GM12878 (cell line): ENCODE measurements around the gene FGR.

Experiments
- CEBPB ChIP-seq, 2 experiments: fragments of 150-350 bp in 1 of 2; IDR thresholded peaks; 2 replicates each; pipeline ENCODE4 v1.6.1; 2012 to 2014; ENCODE audit warnings: low read depth in 2 of 2, low read length in 2 of 2, borderline replicate concordance in 1 of 2, inconsistent platforms in 1 of 2
- CTCF ChIP-seq, 3 experiments: IDR thresholded peaks in 2 of 3; conservative IDR thresholded peaks in 1 of 3; 2 replicates each; pipeline ENCODE4 v1.5.1; 2011; ENCODE audit warnings: low read depth in 3 of 3, low read length in 3 of 3, mild to moderate bottlenecking in 3 of 3, control low read depth in 2 of 3, moderate library complexity in 2 of 3, inconsistent platforms in 1 of 3, mixed read lengths in 1 of 3; ENCODE audit not compliant: control insufficient read depth in 2 of 3, insufficient read depth in 1 of 3; ENCODE audit errors: extremely low read depth in 1 of 3
- GABPA ChIP-seq: IDR thresholded peaks from 2 replicates; pipeline ENCODE4 v1.6.1; 2014; ENCODE audit warnings: antibody characterized with exemption, low read depth, mild to moderate bottlenecking, inconsistent platforms
- HDGF ChIP-seq: fragments of 450-650 bp; IDR thresholded peaks from 2 replicates; pipeline ENCODE4 v1.6.1; 2016; ENCODE audit warnings: antibody characterized with exemption
- MEF2A ChIP-seq: IDR thresholded peaks from 2 replicates; pipeline ENCODE4 v1.6.1; 2011; ENCODE audit warnings: low read depth, mild to moderate bottlenecking, low read length, moderate library complexity; ENCODE audit not compliant: insufficient read depth
- RCOR1 ChIP-seq: conservative IDR thresholded peaks from 2 replicates; pipeline ENCODE4 v1.6.1; 2012; ENCODE audit warnings: low read depth, low read length, improper control_type of control experiment
- SMARCA5 ChIP-seq: fragments of 450-650 bp; IDR thresholded peaks from 2 replicates; pipeline ENCODE4 v1.6.1; 2017; ENCODE audit warnings: mild to moderate bottlenecking
- USF1 ChIP-seq: IDR thresholded peaks from 2 replicates; pipeline ENCODE4 v1.6.1; 2011; ENCODE audit warnings: borderline replicate concordance, low read depth, mild to moderate bottlenecking, moderate library complexity, mixed read lengths, low read length; ENCODE audit not compliant: insufficient read depth; ENCODE audit errors: extremely low read length

GRCh38 chr1:27577504-27578188 lies 57.3 kb downstream of the FGR start:
- TF ChIP-seq RCOR1 (no peak), GABPA (no peak), MEF2A (no peak), USF1 (no peak), CTCF (IDR thresholded peaks at IDR 0.05 in 2 of 3, conservative IDR thresholded peaks at IDR 0.05 in 1 of 3; ENCODE audit: control insufficient read depth in 2 of 3, extremely low read depth in 1 of 3, insufficient read depth in 1 of 3, low read depth in 3 of 3, low read length in 3 of 3) (no peak), CEBPB (IDR thresholded peaks at IDR 0.05; ENCODE audit: borderline replicate concordance in 1 of 2, low read depth in 2 of 2, low read length in 2 of 2) (no peak), HDGF (no peak), SMARCA5 (no peak)
